GM12874 (cell line): Measurements from ENCODE around the gene OR4X1.
A peak's percentile ranks its signal among the peaks of the same experiment; 100 is the strongest.

Source experiments
- TF ChIP-seq, protein P1 (sequence below): IDR thresholded peaks from 2 replicates; pipeline ENCODE4 v1.5.1; 2011; ENCODE audit warnings: low read depth, mild to moderate bottlenecking, control low read depth, low read length, moderate library complexity; ENCODE audit not compliant: insufficient read depth

OR4X1 gene

DNA sequence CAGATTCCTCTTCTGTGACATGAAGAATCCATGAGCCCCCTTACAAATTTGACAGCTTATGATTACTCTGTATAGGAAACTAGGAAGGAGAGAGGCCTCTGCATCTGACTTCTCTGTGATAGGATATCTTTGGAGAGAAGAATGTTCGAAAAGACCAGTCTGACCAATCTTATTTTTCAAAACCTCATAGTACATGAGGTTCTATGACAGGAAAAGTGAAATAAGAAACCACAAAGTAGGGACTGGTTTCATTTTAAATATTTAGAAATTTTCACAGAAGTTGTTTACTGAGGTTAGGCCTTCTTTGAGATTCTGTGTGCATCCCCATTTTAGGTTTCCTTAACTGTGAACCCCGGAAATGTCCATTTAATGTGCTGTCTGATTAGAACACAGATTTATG is 2.1 kb upstream of the OR4X1 start:
- TF ChIP-seq, protein P1, sequence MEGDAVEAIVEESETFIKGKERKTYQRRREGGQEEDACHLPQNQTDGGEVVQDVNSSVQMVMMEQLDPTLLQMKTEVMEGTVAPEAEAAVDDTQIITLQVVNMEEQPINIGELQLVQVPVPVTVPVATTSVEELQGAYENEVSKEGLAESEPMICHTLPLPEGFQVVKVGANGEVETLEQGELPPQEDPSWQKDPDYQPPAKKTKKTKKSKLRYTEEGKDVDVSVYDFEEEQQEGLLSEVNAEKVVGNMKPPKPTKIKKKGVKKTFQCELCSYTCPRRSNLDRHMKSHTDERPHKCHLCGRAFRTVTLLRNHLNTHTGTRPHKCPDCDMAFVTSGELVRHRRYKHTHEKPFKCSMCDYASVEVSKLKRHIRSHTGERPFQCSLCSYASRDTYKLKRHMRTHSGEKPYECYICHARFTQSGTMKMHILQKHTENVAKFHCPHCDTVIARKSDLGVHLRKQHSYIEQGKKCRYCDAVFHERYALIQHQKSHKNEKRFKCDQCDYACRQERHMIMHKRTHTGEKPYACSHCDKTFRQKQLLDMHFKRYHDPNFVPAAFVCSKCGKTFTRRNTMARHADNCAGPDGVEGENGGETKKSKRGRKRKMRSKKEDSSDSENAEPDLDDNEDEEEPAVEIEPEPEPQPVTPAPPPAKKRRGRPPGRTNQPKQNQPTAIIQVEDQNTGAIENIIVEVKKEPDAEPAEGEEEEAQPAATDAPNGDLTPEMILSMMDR = no peak

DNA sequence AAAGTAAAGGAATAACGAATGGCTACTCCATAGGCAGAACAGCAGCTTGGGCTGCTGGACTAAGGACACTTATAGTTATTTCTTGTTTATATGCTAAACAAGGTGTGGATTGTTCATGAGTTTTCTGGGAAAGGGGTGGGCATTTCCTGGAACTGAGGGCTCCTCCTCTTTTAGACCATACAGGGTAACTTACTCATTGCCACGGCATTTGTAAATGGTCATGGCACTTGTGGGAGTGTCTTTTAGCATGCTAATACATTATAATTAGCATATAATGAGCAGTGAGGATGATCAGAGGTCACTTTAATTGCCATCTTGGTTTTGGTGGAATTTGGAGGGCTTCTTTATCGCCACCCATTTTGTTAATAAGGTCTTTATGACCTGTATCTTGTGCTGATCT is 7.0 kb downstream of the OR4X1 start:
- TF ChIP-seq, protein P1 = no peak

DNA sequence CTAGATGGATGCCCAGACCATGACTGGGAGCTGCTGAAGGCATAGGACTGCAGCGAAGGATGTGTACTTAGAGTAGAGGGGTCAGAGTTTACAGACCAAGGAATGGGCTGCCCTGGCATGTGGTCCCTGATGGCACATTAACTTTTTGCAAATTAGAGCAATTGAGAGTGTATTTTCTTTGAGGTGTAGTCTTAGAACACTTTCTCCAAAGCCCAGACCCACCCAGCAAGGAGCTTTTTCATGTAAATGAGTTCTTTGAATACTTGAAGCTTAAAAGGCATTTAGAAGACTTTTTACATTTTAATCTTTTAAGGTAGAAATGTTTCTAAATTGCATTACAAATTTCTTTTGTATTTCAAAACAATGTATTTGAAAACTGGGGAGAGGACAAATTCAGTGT is 8.9 kb downstream of the OR4X1 start:
- TF ChIP-seq, protein P1 = no peak

DNA sequence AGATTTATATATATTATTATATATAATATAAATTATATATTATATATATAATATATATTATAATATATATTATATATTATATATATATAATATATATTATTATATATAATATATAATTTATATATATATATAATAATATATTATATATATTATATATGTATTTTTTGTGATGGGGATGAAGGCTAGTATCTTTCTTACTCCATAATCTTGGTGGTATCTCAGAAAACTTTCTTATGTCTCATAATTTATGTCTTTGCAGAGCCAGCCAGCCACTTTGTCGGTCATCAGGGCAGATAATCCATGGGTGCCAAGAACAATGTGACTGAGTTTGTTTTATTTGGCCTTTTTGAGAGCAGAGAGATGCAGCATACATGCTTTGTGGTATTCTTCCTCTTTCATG is 42.3 kb downstream of the OR4X1 start, which contains the start of gene OR4S1:
Gene OR4S1 (plus strand): TSS at position 301 of the 400 bp plus-strand sequence. CDS start 0 bp downstream, at position 301.
- TF ChIP-seq, protein P1 = no peak

DNA sequence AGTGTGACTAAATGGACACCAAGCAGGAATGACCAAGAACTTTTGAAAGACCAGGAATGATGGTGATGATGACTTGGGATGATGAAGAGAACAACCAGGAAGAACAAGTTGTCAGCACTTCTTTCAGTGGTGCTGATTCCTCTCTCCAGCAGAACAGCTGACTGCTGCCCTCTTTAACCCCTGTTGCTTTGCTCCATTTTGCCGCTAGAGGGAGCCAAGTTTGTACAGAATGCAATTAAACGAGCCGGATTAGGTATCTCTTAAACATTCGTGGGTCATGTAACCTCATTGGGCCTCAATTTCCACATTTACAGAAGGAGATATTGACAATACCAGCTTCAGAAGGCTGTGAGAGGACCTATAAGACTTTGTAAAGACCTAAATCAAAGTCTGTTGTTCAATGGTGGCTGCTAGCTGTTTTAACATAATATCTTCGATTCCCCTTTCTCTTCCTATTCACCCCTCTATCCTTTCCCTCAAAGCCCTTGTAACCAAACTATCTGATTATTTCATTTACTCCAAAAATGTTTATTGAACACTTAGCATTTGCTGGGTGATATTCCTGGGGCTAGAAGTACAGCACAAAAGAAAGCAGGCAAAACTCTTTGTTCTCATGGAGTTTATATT is 44.2 kb downstream of the OR4X1 start:
- TF ChIP-seq, protein P1 = peak; percentile 86
